CD4-positive, alpha-beta T cell (primary cell): Measurements from ENCODE around the gene PKHD1. TPM values are rescaled to one million over a fixed set of nuclear protein-coding genes. Genes with fewer than 3 reads are reported as not detected.

Experiments
- ATAC-seq: fragments of 200-7000 bp; cut with Tn5 transposase; one replicate; pipeline ENCODE4 v1.10.0; 2022; ENCODE audit warnings: mild to moderate bottlenecking; ENCODE audit not compliant: poor library complexity
- CTCF ChIA-PET: fragments of 350-600 bp; sonication (Branson Sonifier 250); formaldehyde crosslinking; loops from one replicate; lab custom pipeline; 2021; ENCODE audit warnings: antibody characterized with exemption, inconsistent platforms; lab: Charles Lee
- POLR2A ChIA-PET: fragments of 350-600 bp; sonication (Branson Sonifier 250); formaldehyde crosslinking; loops from one replicate; lab custom pipeline; 2021; ENCODE audit warnings: antibody characterized with exemption, inconsistent platforms; lab: Charles Lee
- DNase-seq, 14 experiments: peaks; one replicate each; pipeline ENCODE4 v3.0.0-alpha.2; 2013 to 2020; ENCODE audit warnings: mixed read lengths in 2 of 14
- H3K27ac ChIP-seq, 2 donors: one replicate each; pipeline versions ENCODE4 v1.5.1 to v1.7.0; 2013; ENCODE audit warnings: low read length in 2 of 2, low read depth in 1 of 2, mild to moderate bottlenecking in 1 of 2
- H3K27me3 ChIP-seq, 2 experiments: 1 replicate in 1 of 2; 2 replicates in 1 of 2; pipeline versions ENCODE4 v1.6.1 to v1.7.0; 2013; ENCODE audit warnings: low read length in 2 of 2, control low read depth in 1 of 2, mild to moderate bottlenecking in 1 of 2, moderate library complexity in 1 of 2; ENCODE audit not compliant: insufficient read depth in 2 of 2, control insufficient read depth in 1 of 2
- H3K36me3 ChIP-seq: one replicate; pipeline ENCODE4 v1.6.1; 2013; ENCODE audit warnings: low read length, control low read depth; ENCODE audit not compliant: insufficient read depth
- H3K4me1 ChIP-seq: one replicate; pipeline ENCODE4 v1.6.1; 2013; ENCODE audit warnings: low read length, control low read depth; ENCODE audit not compliant: insufficient read depth
- H3K4me3 ChIP-seq: one replicate; pipeline ENCODE4 v1.5.1; 2013; ENCODE audit warnings: mild to moderate bottlenecking, low read length, moderate library complexity
- H3K9me3 ChIP-seq, 2 experiments: 1 replicate in 1 of 2; 2 replicates in 1 of 2; pipeline versions ENCODE4 v1.6.1 to v1.7.0; 2013; ENCODE audit warnings: low read length in 2 of 2, mild to moderate bottlenecking in 2 of 2, control low read depth in 1 of 2, moderate library complexity in 1 of 2; ENCODE audit not compliant: control insufficient read depth in 1 of 2, insufficient read depth in 1 of 2
- H3K27ac Mint-ChIP-seq: one replicate; pipeline ENCODE4 v1.8.0; 2020; ENCODE audit warnings: mixed read lengths
- H3K27me3 Mint-ChIP-seq: one replicate; pipeline ENCODE4 v1.8.0; 2021; ENCODE audit warnings: mixed read lengths
- H3K36me3 Mint-ChIP-seq: one replicate; pipeline ENCODE4 v1.8.0; 2021; ENCODE audit warnings: low read depth, mixed read lengths
- H3K4me1 Mint-ChIP-seq: one replicate; pipeline ENCODE4 v1.8.0; 2021; ENCODE audit warnings: low read depth, mixed read lengths
- H3K4me3 Mint-ChIP-seq: one replicate; pipeline ENCODE4 v1.8.0; 2020; ENCODE audit warnings: mild to moderate bottlenecking, mixed read lengths
- H3K9me3 Mint-ChIP-seq: one replicate; pipeline ENCODE4 v1.8.0; 2020; ENCODE audit warnings: mixed read lengths
- intact Hi-C, 2 experiments: fragments of 100-400 bp; cut with DNase I in 1 of 2; cut with micrococcal nuclease in 1 of 2; formaldehyde crosslinking; loops; one replicate each; pipeline versions ENCODE4 v1.15.1 to v1.9.0; 2023 to 2025; cut with DNase I, micrococcal nuclease
- total RNA-seq, 174 experiments: library from RNA in 2 of 174; stranded (reverse) in 2 of 174; gene quantifications; one replicate each; pipeline ENCODE4 v1.2.3 and lab custom pipeline; 2021 to 2026
- TF ChIP-seq, protein P1 (sequence below): fragments of 200-600 bp; IDR thresholded peaks from one replicate; pipeline ENCODE4 v1.8.0; 2022; ENCODE audit warnings: antibody characterized with exemption, mild to moderate bottlenecking

PKHD1 gene
- total RNA-seq, 2 experiments from 2014 or later, result 0.03 TPM; not detected in 1

DNA sequence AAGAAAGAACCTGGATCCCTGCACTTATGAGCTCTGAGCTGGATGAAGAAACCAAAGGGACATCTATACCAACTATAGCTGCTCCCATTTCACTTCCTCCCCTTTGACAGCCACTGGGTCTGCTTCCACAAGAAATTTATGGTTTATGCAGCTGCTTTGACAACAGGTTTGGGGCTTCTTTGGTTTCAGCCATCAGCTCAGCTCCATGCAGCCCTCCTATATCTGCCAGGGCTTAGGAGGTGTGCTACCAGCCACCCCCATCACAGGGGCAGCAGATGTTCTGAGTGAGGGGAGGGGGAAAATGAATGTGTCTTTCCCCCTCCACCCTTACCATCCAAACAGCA lies 29.2 kb upstream of the PKHD1 start:
- TF ChIP-seq, protein P1, sequence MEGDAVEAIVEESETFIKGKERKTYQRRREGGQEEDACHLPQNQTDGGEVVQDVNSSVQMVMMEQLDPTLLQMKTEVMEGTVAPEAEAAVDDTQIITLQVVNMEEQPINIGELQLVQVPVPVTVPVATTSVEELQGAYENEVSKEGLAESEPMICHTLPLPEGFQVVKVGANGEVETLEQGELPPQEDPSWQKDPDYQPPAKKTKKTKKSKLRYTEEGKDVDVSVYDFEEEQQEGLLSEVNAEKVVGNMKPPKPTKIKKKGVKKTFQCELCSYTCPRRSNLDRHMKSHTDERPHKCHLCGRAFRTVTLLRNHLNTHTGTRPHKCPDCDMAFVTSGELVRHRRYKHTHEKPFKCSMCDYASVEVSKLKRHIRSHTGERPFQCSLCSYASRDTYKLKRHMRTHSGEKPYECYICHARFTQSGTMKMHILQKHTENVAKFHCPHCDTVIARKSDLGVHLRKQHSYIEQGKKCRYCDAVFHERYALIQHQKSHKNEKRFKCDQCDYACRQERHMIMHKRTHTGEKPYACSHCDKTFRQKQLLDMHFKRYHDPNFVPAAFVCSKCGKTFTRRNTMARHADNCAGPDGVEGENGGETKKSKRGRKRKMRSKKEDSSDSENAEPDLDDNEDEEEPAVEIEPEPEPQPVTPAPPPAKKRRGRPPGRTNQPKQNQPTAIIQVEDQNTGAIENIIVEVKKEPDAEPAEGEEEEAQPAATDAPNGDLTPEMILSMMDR, result no peak
- ChIA-PET CTCF (interaction anchor here (0.5 kb wide), 1 partner anchor 1090 kb away, joined by 3 read pairs; no protein-coding TSS in a partner anchor), POLR2A (no interaction called here)
- ATAC-seq (no peak), DNase-seq (no peak)
- Histone ChIP-seq H3K9me3 (peaks cover 4 to 9% of the 10 kb centered on the region in 2 experiments), H3K27ac (no peak overlapping the region), H3K27me3 (peaks cover 0 to 8% of the 10 kb centered on the region in 2 experiments), H3K4me3 (no peak overlapping the region), H3K36me3 (no peaks in the 10 kb centered on the region), H3K4me1 (no peaks in the 10 kb centered on the region)
- no peak overlapping the region for H3K4me3 Mint-ChIP-seq
- no peak overlapping the region for H3K27ac Mint-ChIP-seq
- intact Hi-C loops, result no loop called here
- peaks cover 3% of the 10 kb centered on the region for H3K9me3 Mint-ChIP-seq
- peaks cover 4% of the 10 kb centered on the region for H3K27me3 Mint-ChIP-seq
- no peaks in the 10 kb centered on the region for H3K4me1 Mint-ChIP-seq
- H3K36me3 Mint-ChIP-seq, result no peaks in the 10 kb centered on the region

DNA sequence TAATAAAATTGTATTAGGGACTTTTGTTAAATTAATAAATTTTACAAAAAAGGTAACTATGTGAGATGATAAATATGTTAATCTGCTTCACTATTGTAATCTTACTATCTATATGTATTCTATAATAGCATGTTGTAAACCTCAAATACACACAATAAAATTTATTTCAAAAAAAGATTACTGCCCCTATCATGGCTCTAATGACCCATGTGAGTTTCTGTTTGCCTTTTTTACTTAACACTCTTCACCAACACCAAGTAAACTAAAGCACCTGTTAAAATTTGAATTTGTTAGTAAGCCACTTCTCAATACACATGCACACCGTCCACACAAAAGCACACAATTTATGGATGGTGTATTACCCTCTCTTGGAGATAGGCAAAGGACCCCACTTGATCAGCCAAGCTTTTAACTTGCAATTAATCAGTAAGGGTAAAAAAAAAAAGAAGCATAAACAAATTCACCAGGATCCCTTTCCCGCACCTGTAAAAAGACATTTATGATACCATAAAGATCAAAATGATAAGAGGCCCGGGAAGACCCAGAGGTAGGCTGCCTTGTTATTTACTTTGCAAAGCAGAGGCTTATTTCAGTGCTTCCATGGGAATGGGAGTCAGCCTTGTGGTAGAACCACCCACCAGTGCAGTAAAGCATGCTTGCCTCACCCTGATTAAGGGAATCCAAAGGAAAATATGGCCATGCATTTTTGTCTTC lies 28.6 kb upstream of the PKHD1 start:
- no peaks in the 10 kb centered on the region for H3K36me3 Mint-ChIP-seq
- H3K4me1 ChIP-seq, result no peaks in the 10 kb centered on the region
- H3K36me3 ChIP-seq, result no peaks in the 10 kb centered on the region
- H3K4me1 Mint-ChIP-seq, result no peaks in the 10 kb centered on the region
- peaks cover 4 to 9% of the 10 kb centered on the region in 2 experiments for H3K9me3 ChIP-seq
- DNase-seq, result no peak
- no peak for ATAC-seq
- ChIA-PET CTCF (interaction anchor here (0.5 kb wide), 1 partner anchor 1091 kb away, joined by 3 read pairs; no protein-coding TSS in a partner anchor), POLR2A (interaction anchor here (0.9 kb wide), 1 partner anchor 10 kb away, joined by 3 read pairs; no protein-coding TSS in a partner anchor)
- H3K27me3 ChIP-seq, result peaks cover 0 to 8% of the 10 kb centered on the region in 2 experiments
- H3K4me3 ChIP-seq, result no peak overlapping the region
- TF ChIP-seq, protein P1, result no peak
- H3K9me3 Mint-ChIP-seq, result no peaks in the 10 kb centered on the region
- no peak overlapping the region for H3K27ac ChIP-seq
- no peak overlapping the region for H3K27ac Mint-ChIP-seq
- no peak overlapping the region for H3K4me3 Mint-ChIP-seq
- intact Hi-C loops, result no loop called here
- no peaks in the 10 kb centered on the region for H3K27me3 Mint-ChIP-seq

DNA sequence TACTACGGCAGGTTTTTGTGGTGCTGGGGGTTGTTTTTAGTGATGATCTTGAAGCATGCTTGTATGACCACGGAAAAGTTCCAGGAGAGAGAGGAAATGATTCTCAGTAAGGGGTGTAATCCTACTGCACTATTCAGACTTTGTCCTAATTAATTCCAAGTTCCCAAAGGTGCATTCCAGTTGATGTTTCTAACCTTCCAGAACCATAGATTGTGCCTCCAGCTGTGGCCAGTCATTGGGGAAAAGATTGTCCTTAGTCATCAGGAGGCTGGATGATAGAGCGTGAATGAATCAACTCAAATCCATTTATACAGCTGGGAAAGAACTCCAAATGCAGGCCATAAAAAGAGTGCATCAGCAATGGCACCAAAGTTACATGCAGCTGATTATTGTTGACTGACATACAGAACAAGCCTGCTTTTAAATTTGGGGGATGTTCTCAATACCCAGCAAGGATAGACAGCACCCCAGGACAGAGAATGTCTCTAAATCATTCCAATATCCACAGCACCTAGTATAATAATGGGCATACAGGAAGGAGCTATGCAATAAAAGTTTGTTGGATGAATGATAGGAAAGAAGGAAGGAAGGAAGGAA lies 27.8 kb upstream of the PKHD1 start:
- no peaks in the 10 kb centered on the region for H3K4me1 ChIP-seq
- no peak overlapping the region for H3K27ac ChIP-seq
- ATAC-seq (no peak), DNase-seq (no peak)
- ChIA-PET POLR2A (interaction anchor here (0.9 kb wide), 1 partner anchor 10 kb away, joined by 3 read pairs; no protein-coding TSS in a partner anchor), CTCF (no interaction called here)
- H3K9me3 ChIP-seq, result peaks cover 4 to 9% of the 10 kb centered on the region in 2 experiments
- no peak overlapping the region for H3K4me3 ChIP-seq
- H3K27me3 ChIP-seq, result peaks cover 0 to 8% of the 10 kb centered on the region in 2 experiments
- Mint-ChIP-seq H3K27me3 (no peaks in the 10 kb centered on the region), H3K4me3 (no peak overlapping the region), H3K4me1 (no peaks in the 10 kb centered on the region), H3K36me3 (no peaks in the 10 kb centered on the region), H3K9me3 (no peaks in the 10 kb centered on the region), H3K27ac (no peak overlapping the region)
- intact Hi-C loops, result no loop called here
- H3K36me3 ChIP-seq, result no peaks in the 10 kb centered on the region
- TF ChIP-seq, protein P1, result no peak
